PFSK-1 (cell line): Measurements from ENCODE around the gene COQ8A.

ENCODE experiments used
- FOXP2 ChIP-seq: optimal IDR thresholded peaks from 2 replicates; pipeline ENCODE3; 2011; ENCODE audit warnings: borderline replicate concordance, control low read depth, inconsistent platforms; ENCODE audit not compliant: insufficient read depth; ENCODE audit errors: extremely low read length, extremely low read depth
- POLR2AphosphoS5 ChIP-seq: IDR thresholded peaks from 2 replicates; pipeline ENCODE4 v1.6.1; 2012; ENCODE audit warnings: low read depth, mild to moderate bottlenecking, control low read depth, low read length, moderate library complexity
- REST ChIP-seq, 2 experiments: IDR thresholded peaks; 2 replicates each; pipeline versions ENCODE4 v1.6.1 to v1.8.0; 2011 to 2012; ENCODE audit warnings: low read depth in 2 of 2, low read length in 2 of 2, control low read depth in 1 of 2, inconsistent platforms in 1 of 2, mild to moderate bottlenecking in 1 of 2, moderate library complexity in 1 of 2; ENCODE audit not compliant: insufficient read depth in 1 of 2
- SIN3A ChIP-seq: IDR thresholded peaks from 2 replicates; pipeline ENCODE4 v1.6.1; 2012; ENCODE audit warnings: mild to moderate bottlenecking, low read length, moderate library complexity, borderline replicate concordance; ENCODE audit not compliant: insufficient read depth
- TAF1 ChIP-seq: IDR thresholded peaks from 2 replicates; pipeline ENCODE4 v1.6.1; 2012; ENCODE audit warnings: low read length, control low read depth, borderline replicate concordance; ENCODE audit not compliant: insufficient read depth

GRCh38 chr1:226946841-226947240 is 6.7 kb downstream of the COQ8A start:
- TF ChIP-seq POLR2AphosphoS5, result no peak
- no peak for TF ChIP-seq TAF1
- TF ChIP-seq SIN3A, result no peak
- no peak for TF ChIP-seq REST (IDR thresholded peaks at IDR 0.05; ENCODE audit: insufficient read depth in 1 of 2, low read depth in 2 of 2, low read length in 2 of 2)
- no peak for TF ChIP-seq FOXP2
